Stomach (tissue), 4 donors: ENCODE measurements around the gene CDK17.

ENCODE experiments used
- CTCF ChIP-seq, 7 experiments: fragments of 450-650 bp in 4 of 7; fragments of 200-600 bp in 3 of 7; sonication (generic) in 3 of 7; IDR thresholded peaks; one replicate each; pipeline ENCODE4 v1.5.1; 2016 to 2019; ENCODE audit warnings: antibody characterized with exemption in 7 of 7, control low read depth in 2 of 7, mild to moderate bottlenecking in 1 of 7
- EP300 ChIP-seq: sonication (generic); formaldehyde crosslinking; IDR thresholded peaks from one replicate; pipeline ENCODE4 v1.6.1; 2017; ENCODE audit warnings: antibody characterized with exemption
- POLR2A ChIP-seq, 4 donors: fragments of 450-650 bp; IDR thresholded peaks; one replicate each; pipeline ENCODE4 v1.6.1; 2016; ENCODE audit warnings: antibody characterized with exemption in 4 of 4, control low read depth in 2 of 4, mild to moderate bottlenecking in 1 of 4, moderate library complexity in 1 of 4
- POLR2AphosphoS5 ChIP-seq, 3 donors: sonication (generic); formaldehyde crosslinking; IDR thresholded peaks; one replicate each; pipeline ENCODE4 v1.6.1; 2016; ENCODE audit warnings: antibody characterized with exemption in 3 of 3

GRCh38 chr12:96265400-96265799 lies 134.8 kb downstream of the CDK17 start:
- TF ChIP-seq CTCF (IDR thresholded peaks at IDR 0.05) = no peak
- TF ChIP-seq POLR2A (IDR thresholded peaks at IDR 0.05) = no peak
- TF ChIP-seq POLR2AphosphoS5 (IDR thresholded peaks at IDR 0.05) = no peak
- TF ChIP-seq EP300 = no peak
